ENCODE results near the gene ZYX.
"Not testable (repeated sequence)": the region's sequence is repeated elsewhere in the genome, so short reads cannot be mapped to it uniquely, and the experiment has no call there.

ZYX gene

GRCh38 chr7:143390773-143391317, 9.7 kb downstream of the ZYX start:
- no peak for TF ChIP-seq Cebpa-rat (IDR thresholded peaks at IDR 0.05)
- Histone ChIP-seq H3K4me1 (peaks cover 33% of the 10 kb centered on the region), H4K20me1 (peaks cover 12% of the 10 kb centered on the region), H3K27ac (no peak overlapping the region), H3K36me3 (peaks cover 53% of the 10 kb centered on the region), H3K27me3 (no peaks in the 10 kb centered on the region), H3K4me2 (no peak overlapping the region), H3K9ac (no peak overlapping the region), H3K4me3 (no peak overlapping the region), H3K9me3 (no peaks in the 10 kb centered on the region)

DNA sequence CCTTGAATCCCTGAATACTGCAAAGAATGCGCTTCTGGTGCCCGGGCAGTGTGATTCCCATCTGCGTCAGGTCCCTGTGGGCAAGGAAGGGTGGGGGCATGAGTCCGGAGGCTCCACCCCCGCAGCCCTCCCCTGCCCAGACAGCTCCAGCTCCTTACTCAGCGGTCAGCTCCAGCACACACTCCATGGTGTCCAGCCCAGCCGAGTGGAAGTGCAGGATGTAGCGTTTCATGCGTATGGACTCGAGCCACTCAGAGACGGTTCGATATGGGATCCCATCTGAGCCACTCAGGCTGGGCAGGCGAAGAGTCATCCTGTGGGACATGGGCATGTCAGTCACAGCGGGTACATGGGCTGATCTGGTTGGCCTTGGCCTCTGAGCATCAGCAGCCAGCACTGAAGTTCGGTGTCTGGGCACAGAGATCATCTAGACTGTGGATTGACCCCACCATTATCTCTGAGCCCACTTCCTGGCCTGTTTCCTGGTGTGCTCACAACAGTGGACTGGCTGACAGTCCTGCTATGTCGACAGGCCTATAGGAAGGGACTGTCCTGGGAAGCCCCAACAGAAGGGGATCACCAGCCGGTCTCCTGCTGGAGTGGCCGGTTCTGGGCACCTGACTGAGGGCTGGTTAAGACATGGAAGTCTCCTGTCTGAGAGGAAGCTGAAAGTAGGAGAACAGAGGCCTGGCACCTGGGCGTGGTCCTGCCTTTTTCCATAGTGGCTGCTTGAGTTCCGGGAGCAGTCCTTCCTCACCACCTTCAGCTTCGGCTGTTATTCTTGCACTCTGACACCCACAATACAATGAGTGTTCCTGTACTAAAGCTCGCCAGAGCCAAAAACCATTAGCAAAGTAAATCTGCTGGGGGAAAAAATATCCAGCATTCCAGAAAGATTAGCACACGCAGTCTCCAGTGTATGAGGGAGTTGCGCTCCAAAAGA, 10.6 kb downstream of the ZYX start:
- Histone ChIP-seq H3K4me3 (no peak overlapping the region), H4K20me1 (peaks cover 10% of the 10 kb centered on the region), H3K4me2 (no peak overlapping the region), H3K27me3 (no peaks in the 10 kb centered on the region), H3K36me3 (peaks cover 53% of the 10 kb centered on the region), H3K9me3 (no peaks in the 10 kb centered on the region), H3K4me1 (peaks cover 27% of the 10 kb centered on the region), H3K9ac (no peak overlapping the region), H3K27ac (no peak overlapping the region)
- no peak for TF ChIP-seq Cebpa-rat (IDR thresholded peaks at IDR 0.05)

GRCh38 chr7:143392427-143392826, 11.3 kb downstream of the ZYX start:
- H4K20me1 ChIP-seq, H3K9me3 ChIP-seq: not testable (repeated sequence)

DNA sequence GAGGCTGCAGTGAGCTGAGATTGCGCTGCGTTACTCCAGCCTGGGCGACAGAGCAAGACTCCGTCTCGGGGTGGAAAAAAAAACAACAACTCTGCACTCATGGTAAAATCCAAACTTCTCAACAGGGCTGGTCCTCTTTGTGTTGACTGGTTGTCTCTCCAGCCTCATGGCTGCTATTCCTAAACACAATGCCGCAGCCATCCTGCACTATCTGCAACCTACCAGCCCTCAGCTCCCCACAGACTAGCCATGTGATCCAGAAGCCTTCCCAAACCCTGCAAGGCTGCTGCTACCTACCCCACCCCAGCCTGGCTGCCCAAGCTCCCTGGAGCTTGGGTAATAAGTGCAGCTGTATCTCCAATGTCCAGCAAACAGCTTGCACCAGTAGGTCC, 11.7 kb downstream of the ZYX start:
- no peak overlapping the region for H3K4me3 ChIP-seq
- no peaks in the 10 kb centered on the region for H3K27me3 ChIP-seq
- H3K4me1 ChIP-seq, result peaks cover 17% of the 10 kb centered on the region
- peaks cover 53% of the 10 kb centered on the region for H3K36me3 ChIP-seq
- no peak overlapping the region for H3K9ac ChIP-seq
- no peak overlapping the region for H3K27ac ChIP-seq
- no peaks in the 10 kb centered on the region for H4K20me1 ChIP-seq
- H3K9me3 ChIP-seq, result no peaks in the 10 kb centered on the region
- H3K4me2 ChIP-seq, result no peak overlapping the region
- TF ChIP-seq Cebpa-rat (IDR thresholded peaks at IDR 0.05), result no peak

More at GRCh38 chr7:143392427-143392826, 11.3 kb downstream of the ZYX start:
- H3K9ac ChIP-seq, H3K4me2 ChIP-seq, H3K4me3 ChIP-seq, H3K27ac ChIP-seq, H3K27me3 ChIP-seq: not testable (repeated sequence)
- peaks cover 20% of the 10 kb centered on the region for H3K4me1 ChIP-seq
- peaks cover 53% of the 10 kb centered on the region for H3K36me3 ChIP-seq

GRCh38 chr7:143393267-143394041, 12.3 kb downstream of the ZYX start:
- Histone ChIP-seq H3K9me3 (no peaks in the 10 kb centered on the region), H3K9ac (no peak overlapping the region), H3K4me2 (no peak overlapping the region), H3K27me3 (no peaks in the 10 kb centered on the region), H3K27ac (no peak overlapping the region), H3K4me1 (peaks cover 17% of the 10 kb centered on the region), H3K4me3 (no peak overlapping the region), H4K20me1 (no peaks in the 10 kb centered on the region), H3K36me3 (peaks cover 47% of the 10 kb centered on the region)
- no peak for TF ChIP-seq Cebpa-rat (IDR thresholded peaks at IDR 0.05)

- no peaks in the 10 kb centered on the region for H3K9me3 ChIP-seq
- no peaks in the 10 kb centered on the region for H3K27me3 ChIP-seq
- TF ChIP-seq Cebpa-rat (IDR thresholded peaks at IDR 0.05), result no peak
- H3K4me2 ChIP-seq, result no peak overlapping the region
- no peaks in the 10 kb centered on the region for H4K20me1 ChIP-seq
- no peak overlapping the region for H3K4me3 ChIP-seq
- no peak overlapping the region for H3K9ac ChIP-seq
- no peak overlapping the region for H3K27ac ChIP-seq
- peaks cover 17% of the 10 kb centered on the region for H3K4me1 ChIP-seq
- peaks cover 41% of the 10 kb centered on the region for H3K36me3 ChIP-seq
These were observed 12.9 kb downstream of the ZYX start for GRCh38 chr7:143394068-143394467.

DNA sequence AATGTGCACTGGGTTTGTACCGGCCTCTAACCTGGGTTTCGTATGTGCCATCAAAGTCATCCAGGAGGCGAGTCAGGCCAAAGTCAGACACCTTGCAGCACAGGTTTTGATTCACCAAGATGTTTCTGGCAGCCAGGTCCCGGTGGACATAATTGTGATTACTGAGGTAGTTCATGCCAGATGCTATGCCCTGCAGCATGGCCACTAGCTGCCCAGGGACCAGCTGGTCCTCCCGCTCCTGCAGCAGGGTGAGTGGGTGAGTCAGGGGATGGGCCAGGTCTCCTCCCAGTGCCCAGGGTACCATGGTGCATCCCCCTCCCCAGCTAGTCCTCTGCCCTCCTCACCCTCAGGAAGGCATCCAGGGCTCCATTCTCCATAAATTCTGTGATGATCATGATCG, 13.6 kb downstream of the ZYX start:
- H3K9me3 ChIP-seq, result no peaks in the 10 kb centered on the region
- TF ChIP-seq Cebpa-rat (IDR thresholded peaks at IDR 0.05), result no peak
- H3K9ac ChIP-seq, result 0 out of 2 replicates have a peak overlapping the region, but pooled peaks have one; percentile 24
- no peaks in the 10 kb centered on the region for H3K27me3 ChIP-seq
- peak overlapping the region; percentile 76 for H3K4me2 ChIP-seq
- H3K36me3 ChIP-seq, result peaks cover 34% of the 10 kb centered on the region
- H3K4me1 ChIP-seq, result peaks cover 17% of the 10 kb centered on the region
- no peak overlapping the region for H3K4me3 ChIP-seq
- no peaks in the 10 kb centered on the region for H4K20me1 ChIP-seq
- no peak overlapping the region for H3K27ac ChIP-seq

DNA sequence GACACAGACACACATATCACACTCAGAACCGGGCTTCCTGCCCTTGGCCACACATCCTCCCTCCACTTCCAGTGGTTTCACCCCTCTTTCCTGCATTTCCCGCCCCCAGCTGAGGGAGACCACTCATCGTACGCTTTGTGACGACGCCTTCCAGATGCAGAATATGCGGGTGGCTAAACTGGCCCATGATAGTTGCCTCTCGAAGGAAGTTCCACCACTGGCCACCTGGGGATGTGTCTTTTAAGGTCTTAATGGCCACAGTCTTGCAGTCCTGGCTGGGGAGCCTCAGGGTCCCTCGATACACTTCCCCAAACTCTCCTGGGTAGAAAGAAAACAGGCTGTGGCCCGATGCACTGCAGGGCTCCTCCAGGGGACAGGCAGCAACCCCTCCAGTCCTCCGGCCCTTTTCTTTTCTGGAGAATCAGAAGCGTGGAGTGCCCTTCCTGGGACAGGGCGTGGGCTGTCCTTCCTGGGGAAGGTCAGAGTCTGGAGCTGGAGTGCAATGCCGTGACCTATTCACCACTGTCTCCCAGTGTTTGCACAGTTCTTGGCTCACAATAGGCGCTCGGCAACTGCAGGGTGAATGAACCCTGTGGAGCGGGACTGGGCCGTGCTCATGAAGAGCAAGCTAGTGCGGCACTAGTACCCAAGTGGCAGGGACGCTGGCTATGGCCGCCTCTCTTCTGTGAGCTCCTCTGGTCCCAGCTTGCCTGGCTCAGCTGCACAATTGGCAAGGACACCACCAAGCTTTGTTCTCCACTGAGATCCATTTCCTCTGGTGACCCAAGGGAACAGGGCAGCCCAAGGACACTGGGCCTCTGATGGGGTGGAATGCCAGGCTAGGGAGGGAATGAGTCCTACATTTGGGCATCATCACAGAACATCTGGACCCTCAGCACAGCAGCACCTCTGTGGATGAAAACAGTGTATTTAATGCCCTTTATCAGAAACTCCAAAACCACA, 14.3 kb downstream of the ZYX start:
- Histone ChIP-seq H3K4me2 (peak overlapping the region; percentile 76), H3K27me3 (no peaks in the 10 kb centered on the region)

GRCh38 chr7:143396182-143396581, 15.0 kb downstream of the ZYX start:
- H4K20me1 ChIP-seq, result no peaks in the 10 kb centered on the region
- peaks cover 20% of the 10 kb centered on the region for H3K36me3 ChIP-seq

More for the DNA sequence above, 14.3 kb downstream of the ZYX start:
- H3K4me1 ChIP-seq, result peaks cover 17% of the 10 kb centered on the region
- no peaks in the 10 kb centered on the region for H3K9me3 ChIP-seq
- 0 out of 2 replicates have a peak overlapping the region, but pooled peaks have one; percentile 24 for H3K9ac ChIP-seq
- no peak overlapping the region for H3K4me3 ChIP-seq
- peak overlapping the region; percentile 26; the same call in 1 of the 2 replicates for H3K27ac ChIP-seq
- TF ChIP-seq Cebpa-rat (IDR thresholded peaks at IDR 0.05), result no peak
- H3K36me3 ChIP-seq, result peaks cover 27% of the 10 kb centered on the region
- H4K20me1 ChIP-seq, result no peaks in the 10 kb centered on the region

More at GRCh38 chr7:143396182-143396581, 15.0 kb downstream of the ZYX start:
- no peak overlapping the region for H3K9ac ChIP-seq
- TF ChIP-seq Cebpa-rat (IDR thresholded peaks at IDR 0.05), result no peak
- no peak overlapping the region for H3K27ac ChIP-seq
- no peaks in the 10 kb centered on the region for H3K9me3 ChIP-seq
- H3K4me3 ChIP-seq, result no peak overlapping the region
- peak overlapping the region; percentile 76 for H3K4me2 ChIP-seq
- no peaks in the 10 kb centered on the region for H3K27me3 ChIP-seq
- peaks cover 17% of the 10 kb centered on the region for H3K4me1 ChIP-seq
